GM13977 (cell line): ENCODE measurements around the gene S1PR1.
A peak's percentile ranks its signal among the peaks of the same experiment; 100 is the strongest.
"Not testable (repeated sequence)": the region's sequence is repeated elsewhere in the genome, so short reads cannot be mapped to it uniquely, and the experiment has no call there.

Experiments
- DNase-seq: peaks from one replicate; pipeline ENCODE4 v3.0.0; 2012; ENCODE audit warnings: low spot score
- CTCF ChIP-seq: IDR thresholded peaks from 2 replicates; pipeline ENCODE4 v1.5.1; 2012; ENCODE audit warnings: mild to moderate bottlenecking, control low read depth; ENCODE audit not compliant: insufficient read depth; ENCODE audit errors: extremely low read depth, missing control alignments
- in situ Hi-C: fragments of 300-500 bp; cut with MboI; formaldehyde crosslinking; loops from one replicate; pipeline ENCODE4 v1.12.0; 2022; ENCODE audit warnings: low sequenced_read_pairs, low pct_unique_long_range_greater_than_20kb, mixed read lengths, inconsistent platforms; ENCODE audit not compliant: unreplicated experiment

Gene S1PR1

GRCh38 chr1:101219924-101220870, 16.6 kb upstream of the S1PR1 start:
- in situ Hi-C loops, result no loop called here
- TF ChIP-seq CTCF, result no peak
- no peak for DNase-seq

GRCh38 chr1:101220906-101221305, 15.9 kb upstream of the S1PR1 start:
- TF ChIP-seq CTCF, result no peak
- in situ Hi-C loops, result no loop called here
- DNase-seq, result no peak

GRCh38 chr1:101221945-101222429, 14.8 kb upstream of the S1PR1 start:
- no peak for TF ChIP-seq CTCF
- peak; percentile 71 for DNase-seq
- in situ Hi-C loops, result no loop called here

- no peak for DNase-seq
- in situ Hi-C loops, result no loop called here
- no peak for TF ChIP-seq CTCF
These were observed 9.0 kb upstream of the S1PR1 start for GRCh38 chr1:101227837-101228236.

GRCh38 chr1:101228424-101229134, 8.2 kb upstream of the S1PR1 start:
- TF ChIP-seq CTCF, result no peak
- in situ Hi-C loops, result no loop called here
- DNase-seq, result no peak

- DNase-seq, in situ Hi-C loops: not testable (repeated sequence)
These were observed 4.6 kb upstream of the S1PR1 start for GRCh38 chr1:101232182-101232581.

- in situ Hi-C loops, result no loop called here
- no peak for TF ChIP-seq CTCF
- no peak for DNase-seq
These were observed 3.3 kb upstream of the S1PR1 start for GRCh38 chr1:101233495-101233894.
